HG02938 (cell line): ENCODE results near the gene SNAPC4.

Experiments
- ATAC-seq: cut with Tn5 transposase; IDR thresholded peaks from one replicate; pipeline ENCODE4 v1.9.1; 2021; ENCODE audit warnings: mild to moderate bottlenecking, moderate library complexity; ENCODE audit not compliant: unreplicated experiment

The SNAPC4 gene

DNA sequence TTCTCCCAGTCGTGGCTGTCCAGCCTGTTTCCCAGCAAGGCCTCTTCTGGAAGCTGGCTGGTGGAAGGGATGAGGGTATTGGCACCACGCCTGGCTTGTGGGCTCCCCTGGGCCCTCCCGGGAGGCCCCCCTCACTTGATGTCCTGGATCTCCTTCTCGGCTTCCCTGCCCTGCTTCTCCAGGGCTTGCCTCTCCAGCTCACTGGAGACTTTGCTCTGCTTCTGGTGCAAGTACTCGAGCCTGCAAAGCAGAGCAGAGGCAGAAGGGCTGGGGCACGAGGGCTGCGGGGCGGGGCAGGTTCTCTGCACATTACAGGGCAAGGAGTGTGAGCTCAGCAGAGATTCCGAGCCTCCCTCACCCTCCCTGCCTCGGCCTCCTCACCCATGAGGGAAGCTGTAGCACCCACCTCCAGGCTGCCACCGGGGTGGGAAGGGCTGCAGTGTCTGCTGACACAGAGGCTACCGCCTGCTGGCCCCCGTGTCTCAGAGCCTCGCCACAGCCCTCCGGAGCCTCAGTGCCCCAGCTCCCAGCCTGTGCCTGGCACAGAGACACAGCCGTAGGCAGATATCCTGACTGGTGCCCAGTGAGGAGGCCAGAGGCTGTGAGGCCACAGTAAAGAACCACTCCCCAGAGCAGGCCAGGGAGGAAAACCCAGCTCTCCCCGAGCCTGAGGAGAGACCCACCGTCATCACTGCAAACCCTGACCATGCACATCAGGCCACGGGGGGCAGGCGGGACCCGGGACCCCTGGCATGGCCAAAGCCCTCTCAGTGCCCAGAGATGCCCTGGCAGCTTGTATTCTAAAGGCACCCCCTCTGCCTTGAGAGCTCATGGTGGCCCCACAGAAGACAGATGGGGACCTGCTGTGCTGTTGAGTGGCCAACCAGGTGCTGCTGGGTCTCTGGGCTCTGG is 7.2 kb downstream of the SNAPC4 start:
- no peak for ATAC-seq

DNA sequence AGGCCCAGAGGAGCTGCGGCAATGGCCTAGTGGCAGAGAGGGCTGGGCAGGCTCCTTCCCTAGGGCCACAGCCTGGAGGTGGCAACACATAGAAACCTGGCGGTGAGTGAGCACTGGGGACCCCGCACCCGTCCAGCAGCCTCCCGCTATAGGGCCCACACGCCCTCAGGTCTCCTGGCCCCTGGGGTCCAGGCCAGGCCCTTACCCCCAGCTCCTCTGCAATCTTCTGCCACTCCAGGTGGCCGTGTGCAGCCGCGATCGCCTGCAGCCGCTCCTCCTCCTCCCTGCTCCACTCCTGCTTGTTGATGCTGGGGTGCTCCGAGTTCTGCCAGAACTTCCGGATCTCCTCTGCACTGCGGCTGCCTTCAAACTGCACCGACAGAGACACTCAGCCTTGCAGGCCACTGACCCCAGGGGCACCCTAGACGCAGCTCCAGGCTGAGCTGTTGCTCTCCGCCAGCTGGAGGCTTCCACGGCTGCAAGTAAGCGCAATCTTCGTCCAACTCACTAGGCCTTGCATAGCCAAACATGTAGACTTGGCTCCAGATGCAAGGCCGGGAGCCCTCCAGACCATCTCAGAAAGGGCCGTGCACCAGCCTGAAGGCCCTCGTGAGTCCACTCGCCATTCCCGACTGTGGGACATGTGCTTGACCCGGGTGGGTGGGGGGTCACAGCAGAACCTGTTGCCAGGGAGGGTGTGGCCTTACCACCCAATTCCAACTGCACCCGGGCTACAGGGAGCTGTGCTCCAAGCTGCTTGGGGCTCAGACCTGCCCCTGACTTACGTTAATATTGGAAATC is 8.0 kb downstream of the SNAPC4 start:
- no peak for ATAC-seq

GRCh38 chr9:136389396-136389795 is 10.6 kb downstream of the SNAPC4 start:
- ATAC-seq: no peak

- ATAC-seq: no peak
Observed at GRCh38 chr9:136387217-136387616, 12.8 kb downstream of the SNAPC4 start.

GRCh38 chr9:136386018-136386417 is 14.0 kb downstream of the SNAPC4 start:
- ATAC-seq: no peak

GRCh38 chr9:136385015-136385414 is 15.0 kb downstream of the SNAPC4 start:
- ATAC-seq: no peak

- no peak for ATAC-seq
Observed at GRCh38 chr9:136383436-136383835, 16.5 kb downstream of the SNAPC4 start.

DNA sequence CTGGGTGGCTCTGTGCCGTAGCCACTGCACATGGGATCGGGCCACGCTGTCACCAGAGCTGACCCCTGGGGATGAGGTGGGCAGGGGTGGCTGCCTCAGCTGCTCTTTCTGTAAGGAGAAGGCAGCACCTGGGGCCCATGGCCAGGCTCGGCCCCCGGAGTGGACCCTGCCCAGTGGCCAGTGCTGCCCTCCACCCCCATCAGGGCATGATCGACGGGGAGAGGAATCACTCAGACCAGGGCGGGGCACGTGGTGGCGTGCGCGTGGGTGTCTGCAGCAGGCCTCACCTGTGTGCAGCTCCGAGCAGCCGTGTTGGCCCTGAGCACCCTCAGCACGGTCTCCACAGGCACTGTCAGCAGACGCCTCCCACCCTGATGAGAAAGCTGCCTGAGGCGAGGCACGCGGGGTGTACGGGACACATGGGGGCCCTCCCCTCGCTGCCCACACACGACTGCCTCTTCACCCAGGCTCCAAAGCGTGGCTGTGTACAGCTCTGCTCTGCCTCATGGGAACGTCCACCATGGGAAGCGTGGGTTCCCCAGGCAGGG is 17.9 kb downstream of the SNAPC4 start:
- ATAC-seq: no peak

DNA sequence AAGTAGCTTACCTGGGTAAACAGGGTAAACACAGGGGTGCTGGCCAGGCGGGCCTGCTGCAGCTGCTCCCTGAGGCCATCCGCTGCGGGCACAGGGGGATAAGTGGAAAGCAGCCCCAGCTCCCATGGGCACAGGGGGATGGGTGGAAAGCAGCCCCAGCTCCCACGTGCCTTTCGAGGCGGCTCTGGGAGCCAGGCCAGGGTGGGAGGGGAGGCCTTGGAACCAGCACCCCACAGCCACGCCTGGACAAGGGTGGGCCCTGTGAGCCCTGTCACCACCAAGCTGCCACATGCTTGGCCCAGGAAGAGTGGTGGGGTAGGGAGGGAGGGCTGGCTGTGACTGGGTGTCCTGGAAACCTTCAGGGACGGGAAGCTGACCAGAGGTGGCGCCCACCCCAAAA is 18.7 kb downstream of the SNAPC4 start:
- ATAC-seq: no peak

GRCh38 chr9:136380381-136380780 is 19.6 kb downstream of the SNAPC4 start:
- ATAC-seq: no peak

DNA sequence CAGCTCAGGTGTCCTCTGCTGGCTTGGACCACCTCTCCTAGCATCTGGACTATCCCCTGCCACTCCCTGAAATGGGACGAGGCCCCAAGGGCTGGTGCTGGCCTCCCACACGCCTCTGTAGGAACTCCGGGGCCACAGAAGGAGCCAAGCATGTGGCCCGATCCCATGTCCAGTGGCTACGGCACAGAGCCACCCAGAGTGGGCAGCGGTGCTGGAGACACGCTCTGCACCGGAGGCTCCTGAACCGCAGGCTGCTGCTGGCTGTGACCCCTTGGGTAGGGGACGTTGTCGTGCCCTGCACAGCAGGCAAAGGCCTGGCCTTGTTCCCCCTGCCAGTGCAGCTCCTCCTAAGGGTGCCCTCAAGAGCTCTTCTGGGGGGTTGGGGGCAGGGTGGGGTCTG is 20.1 kb downstream of the SNAPC4 start:
- no peak for ATAC-seq

DNA sequence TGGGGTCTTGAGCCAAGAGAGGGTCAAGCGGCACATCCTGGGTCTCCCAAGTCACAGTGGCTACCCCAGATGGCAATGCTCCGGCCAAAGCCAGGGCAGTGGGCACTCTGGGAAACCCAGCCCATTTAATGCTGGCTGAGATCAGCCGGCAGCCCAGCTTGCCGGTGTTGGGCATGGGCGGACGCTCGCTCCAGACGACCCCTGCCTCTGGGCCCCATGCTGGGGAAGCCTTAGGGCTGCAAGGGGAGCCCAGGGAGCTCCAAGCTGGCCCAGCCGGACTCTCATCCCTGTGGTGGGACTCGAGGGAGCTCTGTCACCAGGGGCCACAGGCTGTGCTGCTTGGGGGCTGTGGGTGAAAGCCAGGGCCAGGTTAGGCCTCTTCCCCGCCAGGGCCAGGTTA is 20.6 kb downstream of the SNAPC4 start:
- no peak for ATAC-seq

DNA sequence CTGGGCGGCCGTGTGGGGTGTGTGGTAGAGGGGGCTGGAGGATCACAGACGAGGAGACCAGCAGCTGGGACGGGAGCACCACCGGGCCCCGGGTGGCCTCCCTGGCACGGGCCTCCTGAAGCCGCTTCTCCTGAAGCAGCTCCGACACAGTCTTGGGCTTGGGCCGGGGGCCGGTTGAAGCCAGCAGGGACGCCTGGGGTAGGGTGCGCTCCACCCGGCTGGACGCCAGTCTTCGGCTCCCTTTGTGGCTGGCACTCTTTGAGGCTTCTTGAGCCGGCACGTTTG is 21.0 kb downstream of the SNAPC4 start:
- no peak for ATAC-seq

GRCh38 chr9:136378170-136379002 is 21.6 kb downstream of the SNAPC4 start:
- no peak for ATAC-seq

DNA sequence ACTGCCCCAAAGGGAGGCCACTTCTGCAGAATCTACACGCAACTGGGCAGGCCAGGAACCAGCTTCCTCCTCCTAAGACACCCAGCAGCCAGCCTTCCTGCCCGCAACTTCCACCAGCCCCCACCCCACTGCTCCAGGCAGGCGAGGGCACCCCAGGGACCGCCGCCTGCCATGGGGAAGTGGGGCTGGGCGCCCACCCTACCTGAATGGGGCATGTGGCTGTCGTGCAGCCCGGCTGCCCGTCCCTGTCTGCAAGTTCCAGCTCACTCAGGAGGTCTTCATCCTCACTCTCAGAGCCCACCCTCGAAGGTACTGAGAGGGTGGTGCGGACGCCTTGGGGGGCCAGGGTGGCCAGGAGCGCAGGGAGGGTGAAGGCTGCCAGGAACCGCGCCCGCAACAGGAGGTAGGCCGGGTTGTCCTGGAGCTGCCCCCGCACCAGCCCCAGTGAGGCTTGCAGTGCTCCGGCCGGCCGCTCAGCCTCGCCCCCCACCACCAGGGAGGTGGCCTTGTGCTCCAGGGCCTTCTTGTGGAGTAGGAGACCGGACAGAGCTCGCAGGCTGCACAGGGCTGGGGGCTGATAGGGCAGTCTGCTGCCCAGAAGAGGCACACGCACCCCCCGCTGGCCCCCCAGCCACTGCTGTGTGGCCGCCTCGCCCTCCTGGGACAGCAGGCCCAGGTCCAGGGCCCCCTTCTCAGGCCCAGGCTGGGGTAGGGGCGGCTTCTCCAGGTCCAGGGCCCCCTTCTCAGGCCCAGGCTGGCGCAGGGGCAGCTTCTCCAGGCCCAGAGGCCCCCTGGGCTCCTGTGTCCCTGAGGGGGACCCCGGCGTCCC is 22.4 kb downstream of the SNAPC4 start:
- no peak for ATAC-seq

- no peak for ATAC-seq
Observed at GRCh38 chr9:136376457-136376856, 23.5 kb downstream of the SNAPC4 start.

DNA sequence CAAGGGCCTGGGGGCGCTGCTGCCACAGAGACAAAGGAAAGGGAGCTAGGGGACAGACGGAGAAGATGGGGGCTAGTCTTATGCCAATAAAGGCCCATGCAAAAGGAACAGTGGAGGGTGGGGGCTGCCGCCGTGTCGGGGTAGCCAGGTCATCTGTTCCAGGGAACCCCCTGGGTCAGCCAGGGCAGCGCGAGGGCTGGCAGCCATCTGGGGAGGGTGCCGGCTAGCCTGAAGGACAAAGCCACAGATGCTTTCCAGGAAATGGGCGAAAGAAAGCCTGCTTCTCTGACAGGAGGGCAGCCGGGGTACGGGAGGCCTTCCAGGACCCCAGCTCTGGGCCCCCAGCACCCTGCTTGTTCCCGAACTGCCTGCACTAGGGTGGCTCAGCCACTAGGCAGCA is 24.9 kb downstream of the SNAPC4 start:
- ATAC-seq: no peak

DNA sequence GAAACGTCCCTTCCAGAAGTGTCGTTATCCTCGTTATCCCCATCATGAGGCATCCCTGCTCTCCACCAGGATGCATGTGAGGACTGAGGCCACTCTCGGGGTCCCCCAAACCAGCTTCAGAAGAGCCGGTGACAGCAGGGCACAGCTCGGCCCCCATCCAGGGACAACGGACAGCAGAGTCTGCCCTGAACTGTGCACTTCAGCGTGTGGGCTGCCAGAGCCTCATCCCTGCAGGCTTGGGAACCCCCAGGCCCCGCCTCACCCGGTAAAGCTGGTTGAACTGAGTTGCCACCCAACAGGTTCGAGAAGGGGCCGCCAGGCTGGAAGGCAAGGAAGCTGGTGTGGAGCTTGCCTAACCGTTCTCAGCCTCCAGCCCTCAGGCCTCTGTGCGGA is 25.8 kb downstream of the SNAPC4 start:
- no peak for ATAC-seq

GRCh38 chr9:136373300-136374182 is 26.4 kb downstream of the SNAPC4 start, which contains the start of gene CARD9:
TSS of gene CARD9 (minus strand) at chr9:136373669. CDS start at chr9:136372078, 1,591 bp downstream.
- ATAC-seq: no peak
